NCI-H2227 (cell line): Measurements from ENCODE around the gene CACNA1G.
A peak's percentile ranks its signal among the peaks of the same experiment; 100 is the strongest.

Source experiments
- DNase-seq: peaks from one replicate; lab custom pipeline; 2025; ENCODE audit not compliant: unreplicated experiment; lab: John Stamatoyannopoulos, UW

The CACNA1G gene

DNA sequence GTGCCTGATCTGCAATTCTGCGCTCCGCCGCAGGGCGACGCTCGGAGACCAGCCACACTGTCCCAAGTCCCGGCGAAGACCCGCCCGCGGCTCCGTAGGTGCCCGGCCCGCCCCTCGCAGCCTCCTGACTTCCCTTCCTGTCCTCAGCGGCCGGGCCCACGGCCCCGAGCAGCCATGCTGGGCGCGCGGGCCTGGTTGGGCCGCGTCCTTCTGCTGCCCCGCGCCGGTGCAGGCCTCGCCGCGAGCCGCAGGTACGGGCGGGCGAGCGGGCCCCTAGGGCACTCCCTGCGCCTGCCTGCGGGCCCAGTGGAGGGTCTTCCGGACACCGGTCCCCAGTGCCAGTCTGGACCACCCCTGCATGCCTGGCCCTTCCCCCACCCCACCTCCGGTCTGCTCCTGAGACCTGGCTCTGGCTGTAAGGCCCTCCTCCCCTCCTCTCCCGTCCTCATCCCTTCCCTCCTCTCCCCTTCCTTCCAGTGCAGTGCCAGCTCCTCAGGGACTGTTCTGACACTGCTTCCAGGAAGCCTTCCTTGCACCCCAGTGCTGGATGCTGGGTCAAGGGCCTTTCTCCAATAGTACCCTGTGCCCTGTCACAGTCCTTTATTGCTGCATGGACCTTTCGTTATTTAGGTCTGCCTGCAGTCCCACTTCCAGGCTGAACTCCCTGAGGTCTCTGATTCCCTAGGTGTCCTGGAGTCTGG, 13.3 kb upstream of the CACNA1G start, which contains the start of gene SPATA20:
Gene SPATA20 (plus strand): TSS at position 140 of the 701 bp plus-strand sequence. CDS start 35 bp downstream, at position 175.
- peak; percentile 95 for DNase-seq

GRCh38 chr17:50547736-50548083, 12.8 kb upstream of the CACNA1G start:
- no peak for DNase-seq

DNA sequence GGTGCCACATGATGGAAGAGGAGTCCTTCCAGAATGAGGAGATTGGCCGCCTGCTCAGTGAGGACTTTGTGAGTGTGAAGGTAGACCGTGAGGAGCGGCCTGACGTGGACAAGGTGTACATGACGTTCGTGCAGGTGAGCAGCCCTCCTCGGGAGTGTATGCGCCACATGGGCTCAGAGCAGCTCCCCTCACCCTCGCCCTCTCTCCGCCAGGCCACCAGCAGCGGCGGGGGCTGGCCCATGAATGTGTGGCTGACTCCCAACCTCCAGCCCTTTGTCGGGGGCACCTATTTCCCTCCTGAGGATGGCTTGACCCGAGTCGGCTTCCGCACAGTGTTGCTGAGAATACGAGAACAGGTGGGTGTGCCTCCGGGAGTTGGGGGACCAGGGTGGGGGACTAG, 11.7 kb upstream of the CACNA1G start:
- no peak for DNase-seq

DNA sequence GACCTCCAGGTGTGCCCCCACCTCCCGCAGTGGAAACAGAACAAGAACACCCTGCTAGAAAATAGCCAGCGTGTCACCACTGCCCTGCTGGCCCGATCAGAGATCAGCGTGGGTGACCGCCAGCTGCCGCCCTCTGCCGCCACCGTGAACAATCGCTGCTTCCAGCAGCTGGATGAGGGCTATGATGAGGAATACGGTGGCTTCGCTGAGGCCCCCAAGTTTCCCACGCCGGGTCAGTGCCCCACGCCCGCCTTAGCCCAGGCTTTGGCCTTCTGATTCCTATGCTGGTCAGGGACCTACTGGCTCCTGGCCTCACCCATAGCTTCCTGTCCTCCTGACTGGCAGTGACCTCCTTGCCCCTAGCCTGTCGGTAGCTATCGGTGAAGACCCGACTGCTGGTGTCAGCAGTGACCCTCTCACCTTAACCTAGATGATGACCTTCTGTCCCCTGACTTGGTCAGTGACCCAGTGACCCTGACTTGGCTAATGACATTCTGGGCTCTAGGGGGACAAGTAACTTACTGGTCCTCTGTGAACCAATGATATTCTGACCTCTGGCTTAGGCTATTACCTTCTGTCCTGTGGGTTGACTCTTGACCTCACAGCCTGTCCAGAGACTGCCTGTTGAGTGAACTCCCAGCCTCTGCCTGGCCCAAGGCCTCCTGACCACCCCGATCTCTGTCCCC, 11.1 kb upstream of the CACNA1G start:
- no peak for DNase-seq

GRCh38 chr17:50549969-50550368, 10.5 kb upstream of the CACNA1G start:
- DNase-seq = no peak

DNA sequence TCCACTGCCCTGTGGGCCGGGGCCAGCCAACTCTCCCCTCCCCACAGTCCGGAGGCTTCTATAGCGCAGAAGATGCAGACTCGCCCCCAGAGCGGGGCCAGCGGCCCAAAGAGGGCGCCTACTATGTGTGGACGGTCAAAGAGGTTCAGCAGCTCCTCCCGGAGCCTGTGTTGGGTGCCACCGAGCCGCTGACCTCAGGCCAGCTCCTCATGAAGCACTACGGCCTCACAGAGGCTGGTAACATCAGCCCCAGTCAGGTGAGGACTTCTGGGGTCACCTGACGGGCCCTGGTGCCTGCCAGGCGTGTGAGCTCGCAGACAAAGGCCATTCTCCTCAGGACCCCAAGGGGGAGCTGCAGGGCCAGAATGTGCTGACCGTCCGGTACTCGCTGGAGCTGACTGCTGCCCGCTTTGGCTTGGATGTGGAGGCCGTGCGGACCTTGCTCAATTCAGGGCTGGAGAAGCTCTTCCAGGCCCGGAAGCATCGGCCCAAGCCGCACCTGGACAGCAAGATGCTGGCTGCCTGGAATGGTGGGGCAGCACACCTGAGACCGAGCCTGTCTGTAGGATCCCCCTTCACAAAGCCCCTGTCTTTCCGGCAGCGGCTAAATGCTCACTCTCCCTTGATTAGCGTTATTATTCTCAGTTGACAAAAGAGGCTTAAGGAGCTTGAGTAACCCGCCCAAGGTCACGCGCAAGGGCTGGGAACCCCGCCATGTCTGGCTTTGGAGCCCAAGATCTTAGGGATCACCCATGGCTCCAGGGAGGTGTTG, 9.7 kb upstream of the CACNA1G start:
- DNase-seq = peak; percentile 91

DNA sequence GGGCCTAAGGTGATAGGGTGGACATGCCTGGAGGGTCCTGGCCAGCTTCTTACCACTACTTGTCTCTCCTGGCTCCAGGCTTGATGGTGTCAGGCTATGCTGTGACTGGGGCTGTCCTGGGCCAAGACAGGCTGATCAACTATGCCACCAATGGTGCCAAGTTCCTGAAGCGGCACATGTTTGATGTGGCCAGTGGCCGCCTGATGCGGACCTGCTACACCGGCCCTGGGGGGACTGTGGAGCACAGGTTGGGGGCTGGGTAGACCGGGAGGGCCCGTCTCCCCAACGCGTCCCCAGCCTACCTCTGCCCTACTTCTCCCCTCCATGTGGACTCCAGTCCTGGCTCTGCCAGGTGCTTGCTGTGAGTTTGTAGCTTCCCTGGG, 9.1 kb upstream of the CACNA1G start:
- DNase-seq = no peak

DNA sequence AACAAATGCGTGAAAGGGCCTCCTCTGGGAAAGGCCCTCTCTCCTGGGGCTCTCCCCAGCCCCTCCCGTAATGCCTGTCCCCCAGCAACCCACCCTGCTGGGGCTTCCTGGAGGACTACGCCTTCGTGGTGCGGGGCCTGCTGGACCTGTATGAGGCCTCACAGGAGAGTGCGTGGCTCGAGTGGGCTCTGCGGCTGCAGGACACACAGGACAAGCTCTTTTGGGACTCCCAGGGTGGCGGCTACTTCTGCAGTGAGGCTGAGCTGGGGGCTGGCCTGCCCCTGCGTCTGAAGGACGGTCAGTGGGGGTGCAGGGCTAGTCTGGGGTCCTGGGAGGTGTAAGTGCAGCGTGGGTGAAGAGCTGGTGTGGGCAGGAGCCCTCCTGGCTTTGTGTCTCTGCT, 8.6 kb upstream of the CACNA1G start:
- no peak for DNase-seq

- DNase-seq = no peak
These were observed 6.3 kb upstream of the CACNA1G start for GRCh38 chr17:50554201-50554600.

- no peak for DNase-seq
These were observed 3.7 kb upstream of the CACNA1G start for GRCh38 chr17:50556803-50557202.

DNA sequence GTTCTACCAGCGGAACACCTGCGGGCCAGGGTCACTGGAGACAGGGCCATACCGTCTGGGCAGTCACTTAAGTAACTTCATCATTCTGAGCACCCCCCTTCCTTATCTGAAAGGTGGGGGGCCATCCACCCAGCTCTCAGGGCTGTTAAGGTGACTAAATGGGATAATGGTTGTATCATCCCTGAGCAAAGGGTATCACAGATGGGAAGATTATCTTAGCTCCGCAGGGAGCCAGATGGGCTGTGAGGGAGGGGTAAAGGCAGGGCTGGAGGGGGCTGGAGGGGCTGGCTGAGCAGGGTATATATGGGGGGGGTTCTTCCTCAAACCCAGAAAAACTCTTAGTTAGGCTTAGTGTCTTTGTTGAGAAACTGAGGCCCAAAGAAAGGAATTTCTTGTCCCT, 2.9 kb upstream of the CACNA1G start:
- no peak for DNase-seq

DNA sequence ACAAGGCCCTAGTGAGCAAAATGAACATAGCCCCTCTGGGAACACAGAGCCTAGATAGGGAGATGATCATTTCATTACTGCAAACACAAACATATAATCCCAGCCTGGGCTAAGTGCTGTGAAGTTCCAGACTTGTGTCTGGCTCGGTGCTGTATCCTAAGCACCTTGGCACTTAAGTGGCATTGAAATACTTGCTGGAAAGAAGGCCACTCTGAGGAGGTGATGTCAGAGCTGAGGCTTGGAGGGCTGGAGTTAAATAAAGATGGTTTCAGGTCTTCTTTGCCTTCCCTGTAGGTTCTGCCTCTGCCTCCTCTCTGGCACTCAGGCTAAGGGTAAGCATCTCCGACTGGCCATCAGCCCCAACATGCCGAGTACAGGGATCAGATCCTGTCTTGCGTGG, 2.4 kb upstream of the CACNA1G start:
- DNase-seq = no peak

- no peak for DNase-seq
These were observed 2.0 kb upstream of the CACNA1G start for GRCh38 chr17:50558581-50558940.

DNA sequence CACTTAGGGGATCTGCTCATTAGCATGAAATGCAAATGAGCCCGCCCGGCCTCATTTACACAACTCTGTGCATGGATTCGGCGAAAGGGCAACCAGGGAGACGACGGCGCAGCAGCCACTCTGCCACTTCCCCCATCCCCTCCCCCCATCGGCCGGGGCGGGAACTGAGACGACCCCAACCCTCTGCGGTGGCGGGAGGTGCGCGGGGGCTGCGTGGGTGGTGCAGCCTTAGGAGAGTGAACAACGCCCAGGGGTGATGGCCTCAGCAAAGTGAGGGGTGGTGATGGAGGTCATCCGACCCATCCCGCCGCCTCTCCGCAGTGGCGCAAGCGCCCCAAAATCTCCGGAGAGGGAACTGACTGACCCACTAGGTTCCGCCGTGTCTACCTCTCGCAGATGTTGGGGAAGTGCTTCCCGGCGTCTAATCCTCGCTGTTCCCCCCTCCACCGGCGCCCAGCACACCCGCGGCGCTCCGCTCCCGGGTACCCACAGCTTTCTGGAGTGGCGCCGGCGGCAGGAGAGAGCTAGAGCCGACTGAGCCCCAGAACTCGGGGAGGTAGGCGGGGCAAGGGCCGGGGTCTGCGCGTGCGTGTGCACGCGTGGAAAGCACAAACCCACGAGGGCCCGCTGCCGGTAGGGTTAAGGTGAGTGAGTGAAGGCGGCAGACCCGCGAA, 1.4 kb upstream of the CACNA1G start:
- no peak for DNase-seq

DNA sequence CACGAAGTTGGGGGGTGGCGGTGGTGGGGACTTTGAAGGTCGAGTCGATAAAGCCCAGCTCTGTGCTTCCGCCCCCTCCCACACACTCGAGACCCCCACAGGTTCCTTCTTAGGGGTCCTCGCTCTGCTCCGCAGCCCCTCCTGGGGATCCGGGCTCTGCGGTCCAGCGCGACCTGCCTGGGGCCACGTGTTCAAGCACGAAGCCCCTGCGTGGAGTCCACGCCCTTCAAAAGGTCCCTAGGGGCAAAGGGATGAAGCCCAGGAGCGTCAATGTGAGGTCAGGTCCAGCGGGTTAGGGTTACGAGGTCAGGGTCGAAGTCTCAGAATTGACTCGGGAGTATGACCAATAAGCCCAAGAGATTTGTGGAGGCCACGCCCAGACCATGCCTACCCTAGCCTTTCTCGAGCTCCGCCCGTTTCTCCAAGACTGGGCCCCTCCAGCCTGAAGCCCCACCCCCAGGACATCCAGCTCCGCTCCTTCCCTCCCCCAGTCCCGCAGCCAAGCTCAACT, 786 bp upstream of the CACNA1G start:
- DNase-seq = peak; percentile 78

DNA sequence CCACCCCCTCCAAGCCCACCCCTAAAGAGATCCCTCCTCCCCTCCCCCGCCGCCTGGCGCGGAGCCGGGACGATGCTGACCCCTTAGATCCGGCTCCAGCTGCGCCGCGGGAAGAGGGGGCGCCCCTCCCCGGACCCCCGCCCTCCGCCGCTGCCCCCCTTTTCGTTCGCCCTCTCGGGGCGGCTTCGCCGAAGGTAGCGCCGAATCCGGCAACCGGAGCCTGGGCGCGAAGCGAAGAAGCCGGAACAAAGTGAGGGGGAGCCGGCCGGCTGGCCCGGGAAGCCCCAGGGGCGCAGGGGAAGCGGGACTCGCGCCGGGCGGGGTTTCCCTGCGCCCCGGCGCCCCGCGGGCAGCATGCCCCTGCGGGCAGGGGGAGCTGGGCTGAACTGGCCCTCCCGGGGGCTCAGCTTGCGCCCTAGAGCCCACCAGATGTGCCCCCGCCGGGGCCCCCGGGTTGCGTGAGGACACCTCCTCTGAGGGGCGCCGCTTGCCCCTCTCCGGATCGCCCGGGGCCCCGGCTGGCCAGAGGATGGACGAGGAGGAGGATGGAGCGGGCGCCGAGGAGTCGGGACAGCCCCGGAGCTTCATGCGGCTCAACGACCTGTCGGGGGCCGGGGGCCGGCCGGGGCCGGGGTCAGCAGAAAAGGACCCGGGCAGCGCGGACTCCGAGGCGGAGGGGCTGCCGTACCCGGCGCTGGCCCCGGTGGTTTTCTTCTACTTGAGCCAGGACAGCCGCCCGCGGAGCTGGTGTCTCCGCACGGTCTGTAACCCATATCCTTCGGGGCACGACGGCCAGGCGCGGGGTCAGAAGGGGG, 623 bp downstream of the CACNA1G start:
- no peak for DNase-seq

- DNase-seq = no peak
These were observed 1.2 kb downstream of the CACNA1G start for GRCh38 chr17:50561746-50562141.

DNA sequence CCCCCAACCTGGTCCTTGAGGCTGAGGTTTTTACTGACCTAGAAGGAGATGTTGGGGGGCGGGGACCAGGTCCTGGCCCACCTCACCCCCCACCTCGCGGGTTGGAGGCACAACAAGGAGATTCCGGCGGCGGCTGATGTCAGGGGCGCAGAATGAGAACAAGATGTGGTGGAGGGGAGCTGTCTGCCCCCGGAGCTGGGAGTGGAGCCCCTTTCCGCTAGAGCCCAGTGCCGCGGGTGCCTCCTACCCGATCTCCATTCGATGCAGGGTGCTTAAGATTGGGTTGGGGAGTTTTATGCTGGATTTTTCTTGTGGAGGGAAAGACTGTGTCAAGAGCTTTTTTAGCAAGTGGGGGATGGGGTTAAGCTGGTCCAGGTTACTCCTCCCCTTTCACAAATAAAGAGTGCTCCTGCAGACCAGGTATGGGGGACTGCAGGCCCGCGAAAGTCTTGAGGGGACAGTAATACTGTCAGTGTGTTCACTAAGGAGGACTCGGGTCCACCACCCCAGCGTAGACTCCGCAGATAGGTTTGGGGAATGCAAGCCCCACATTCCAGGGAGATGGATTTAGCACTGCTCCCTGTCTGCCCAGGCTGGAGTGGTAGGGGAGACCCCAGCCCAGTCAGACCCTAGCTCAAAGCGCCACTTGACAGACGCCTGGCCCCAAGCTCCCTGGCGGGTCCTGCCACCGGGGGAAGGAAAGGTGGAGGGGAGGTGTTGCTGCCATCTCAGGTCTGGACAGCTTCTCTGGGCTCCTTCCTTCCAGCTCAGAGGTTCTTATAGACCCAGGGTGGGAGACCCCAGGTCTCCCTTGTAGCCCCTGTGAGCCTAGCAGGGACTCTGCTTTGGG, 2.0 kb downstream of the CACNA1G start:
- DNase-seq = no peak

DNA sequence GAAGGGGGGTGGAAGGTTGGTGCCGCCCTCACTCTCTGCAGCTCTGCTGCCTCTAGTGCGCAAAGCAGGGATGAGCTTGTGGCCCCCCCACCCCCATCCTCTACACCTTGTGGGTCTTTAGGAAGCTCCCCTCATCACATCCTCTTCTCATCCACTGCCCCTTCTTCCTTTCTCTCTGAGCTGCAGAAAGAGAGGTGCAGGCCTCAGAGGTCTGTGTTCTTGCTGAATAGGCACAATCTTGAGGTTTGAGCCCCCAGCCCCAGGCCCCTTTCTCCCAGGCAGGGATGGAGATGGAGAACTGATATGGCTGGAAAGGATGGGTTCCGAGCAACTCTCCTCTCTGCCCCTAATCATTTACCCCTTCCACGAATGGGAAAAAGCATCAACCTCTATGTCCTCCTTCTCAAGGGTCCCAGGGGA, 2.6 kb downstream of the CACNA1G start:
- DNase-seq = no peak

DNA sequence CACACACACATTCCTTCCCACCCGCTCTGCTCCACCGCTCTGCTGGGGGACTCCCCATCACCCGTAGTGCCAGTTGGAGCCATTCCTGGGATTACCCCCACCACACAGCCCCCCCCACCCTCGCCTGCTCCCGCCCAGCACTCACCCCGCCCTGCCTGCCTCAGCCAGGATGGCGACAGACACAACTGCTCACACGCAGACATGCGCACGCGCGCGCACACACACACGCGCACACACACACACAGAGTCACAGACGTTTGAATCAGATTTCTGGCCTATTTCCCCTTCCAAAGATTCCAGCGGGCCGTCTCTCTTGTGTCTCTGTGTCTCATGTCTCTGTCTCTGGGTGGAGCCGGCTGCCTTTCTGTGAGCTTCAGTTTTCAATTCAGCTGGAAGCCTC, 4.4 kb downstream of the CACNA1G start:
- peak; percentile 41 for DNase-seq
